Activated CD8-positive, alpha-beta memory T cell treated with anti-CD3 and anti-CD28 coated beads for 4 hours (primary cell): ENCODE results near the gene HYAL1.
"Not testable (repeated sequence)": the region's sequence is repeated elsewhere in the genome, so short reads cannot be mapped to it uniquely, and the experiment has no call there.

ENCODE experiments used
- DNase-seq, 2 donors: peaks; one replicate each; pipeline ENCODE4 v3.0.0-alpha.2; 2020; ENCODE audit warnings: low read depth in 2 of 2

Gene HYAL1

GRCh38 chr3:50294089-50294488 is 9.3 kb downstream of the HYAL1 start:
- DNase-seq: no peak

- no peak for DNase-seq
These were observed 10.1 kb downstream of the HYAL1 start for GRCh38 chr3:50293079-50293801.

GRCh38 chr3:50292159-50293078 is 11.0 kb downstream of the HYAL1 start, which contains the start of gene IFRD2:
Gene IFRD2 (minus strand): TSS chr3:50292429. CDS start chr3:50292274, 155 bp downstream.
- peak; percentile 89 to 93 for DNase-seq

- no peak for DNase-seq
These were observed 13.2 kb downstream of the HYAL1 start for GRCh38 chr3:50290161-50290641.

- DNase-seq: no peak
These were observed 14.2 kb downstream of the HYAL1 start for GRCh38 chr3:50289130-50289529.

GRCh38 chr3:50288387-50289007 is 14.9 kb downstream of the HYAL1 start:
- DNase-seq: no peak

- DNase-seq: no peak
These were observed 16.1 kb downstream of the HYAL1 start for GRCh38 chr3:50287262-50287661.

GRCh38 chr3:50286322-50287227 is 16.8 kb downstream of the HYAL1 start:
- DNase-seq: no peak

GRCh38 chr3:50284121-50284520 is 19.3 kb downstream of the HYAL1 start:
- not testable (repeated sequence) for DNase-seq

GRCh38 chr3:50279255-50280016 is 23.9 kb downstream of the HYAL1 start:
- no peak for DNase-seq

- DNase-seq: no peak
These were observed 24.5 kb downstream of the HYAL1 start, which contains the start of gene LSMEM2 for GRCh38 chr3:50278880-50279224. Gene LSMEM2 (plus strand): TSS chr3:50279087. CDS start chr3:50279114, 27 bp downstream.

- DNase-seq: no peak
These were observed 25.1 kb downstream of the HYAL1 start for GRCh38 chr3:50278123-50278879.

GRCh38 chr3:50276762-50277101 is 26.6 kb downstream of the HYAL1 start:
- no peak for DNase-seq

GRCh38 chr3:50275996-50276761 is 27.2 kb downstream of the HYAL1 start:
- DNase-seq: no peak

GRCh38 chr3:50275141-50275995 is 28.0 kb downstream of the HYAL1 start:
- no peak for DNase-seq

GRCh38 chr3:50274371-50275104 is 28.8 kb downstream of the HYAL1 start:
- DNase-seq: peak; percentile 30 to 46

- no peak for DNase-seq
These were observed 29.7 kb downstream of the HYAL1 start for GRCh38 chr3:50273689-50274065.
